ENCODE results near the gene YAP1.

YAP1 gene

DNA sequence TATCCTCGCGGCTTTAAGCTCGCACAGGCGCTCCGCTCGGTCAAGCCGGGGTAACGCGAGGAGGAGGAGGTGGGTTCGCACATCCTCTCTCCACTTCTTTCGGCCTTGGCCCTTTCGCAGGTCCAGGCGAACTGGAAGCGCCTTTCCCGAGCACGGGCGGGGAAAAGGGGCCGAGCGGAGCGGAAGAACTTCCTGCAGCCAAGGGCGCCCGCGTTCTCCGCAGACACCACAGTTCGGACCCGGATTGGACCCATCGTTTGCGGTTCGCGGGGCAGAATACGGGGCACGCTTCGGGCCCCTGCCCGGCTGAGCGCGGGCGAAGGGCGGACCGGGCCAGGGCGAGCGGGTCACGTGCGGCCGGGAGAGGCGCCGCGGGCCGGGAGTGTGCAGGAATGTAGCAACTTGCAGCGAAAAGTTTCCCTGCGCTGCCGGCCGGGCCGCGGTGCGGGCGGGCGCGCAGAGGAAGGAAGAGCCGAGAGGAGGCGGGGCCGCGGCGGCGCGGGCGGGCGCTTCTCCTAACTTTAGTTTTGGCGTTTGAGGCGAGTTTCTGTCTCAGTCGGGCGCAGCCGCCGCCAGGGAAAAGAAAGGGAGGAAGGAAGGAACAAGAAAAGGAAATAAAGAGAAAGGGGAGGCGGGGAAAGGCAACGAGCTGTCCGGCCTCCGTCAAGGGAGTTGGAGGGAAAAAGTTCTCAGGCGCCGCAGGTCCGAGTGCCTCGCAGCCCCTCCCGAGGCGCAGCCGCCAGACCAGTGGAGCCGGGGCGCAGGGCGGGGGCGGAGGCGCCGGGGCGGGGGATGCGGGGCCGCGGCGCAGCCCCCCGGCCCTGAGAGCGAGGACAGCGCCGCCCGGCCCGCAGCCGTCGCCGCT lies at the start of gene YAP1:
YAP1 (plus strand) TSS at position 552 of the 865 bp plus-strand sequence. CDS start 402 bp downstream, outside the sequence.
- Histone ChIP-seq H3K27me3 (ENCODE audit: insufficient read depth, low read depth) (no peaks in the 10 kb centered on the region), H3K36me3 (ENCODE audit: insufficient read depth) (no peaks in the 10 kb centered on the region), H3K4me2 (peak within 1 kb of the TSS; percentile 67), H3K9ac (peak within 1 kb of the TSS; percentile 50; the same call in 1 of the 2 replicates), H3K4me3 (IDR thresholded peaks at IDR 0.05; ENCODE audit: insufficient read depth, low read depth, low read length) (no peak within 1 kb of the TSS), H2AFZ (ENCODE audit: low read depth) (peak within 1 kb of the TSS; percentile 92), H3K79me2 (ENCODE audit: insufficient read depth, low read depth) (no peaks in the 10 kb centered on the region), H4K20me1 (ENCODE audit: insufficient read depth) (no peaks in the 10 kb centered on the region), H3K27ac (no peak within 1 kb of the TSS), H3K4me1 (ENCODE audit: low read depth, poor library complexity, severe bottlenecking) (no peaks in the 10 kb centered on the region)
- TF ChIP-seq, protein P1, sequence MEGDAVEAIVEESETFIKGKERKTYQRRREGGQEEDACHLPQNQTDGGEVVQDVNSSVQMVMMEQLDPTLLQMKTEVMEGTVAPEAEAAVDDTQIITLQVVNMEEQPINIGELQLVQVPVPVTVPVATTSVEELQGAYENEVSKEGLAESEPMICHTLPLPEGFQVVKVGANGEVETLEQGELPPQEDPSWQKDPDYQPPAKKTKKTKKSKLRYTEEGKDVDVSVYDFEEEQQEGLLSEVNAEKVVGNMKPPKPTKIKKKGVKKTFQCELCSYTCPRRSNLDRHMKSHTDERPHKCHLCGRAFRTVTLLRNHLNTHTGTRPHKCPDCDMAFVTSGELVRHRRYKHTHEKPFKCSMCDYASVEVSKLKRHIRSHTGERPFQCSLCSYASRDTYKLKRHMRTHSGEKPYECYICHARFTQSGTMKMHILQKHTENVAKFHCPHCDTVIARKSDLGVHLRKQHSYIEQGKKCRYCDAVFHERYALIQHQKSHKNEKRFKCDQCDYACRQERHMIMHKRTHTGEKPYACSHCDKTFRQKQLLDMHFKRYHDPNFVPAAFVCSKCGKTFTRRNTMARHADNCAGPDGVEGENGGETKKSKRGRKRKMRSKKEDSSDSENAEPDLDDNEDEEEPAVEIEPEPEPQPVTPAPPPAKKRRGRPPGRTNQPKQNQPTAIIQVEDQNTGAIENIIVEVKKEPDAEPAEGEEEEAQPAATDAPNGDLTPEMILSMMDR (conservative IDR thresholded peaks at IDR 0.05; ENCODE audit: low read depth, low read length) = no peak

DNA sequence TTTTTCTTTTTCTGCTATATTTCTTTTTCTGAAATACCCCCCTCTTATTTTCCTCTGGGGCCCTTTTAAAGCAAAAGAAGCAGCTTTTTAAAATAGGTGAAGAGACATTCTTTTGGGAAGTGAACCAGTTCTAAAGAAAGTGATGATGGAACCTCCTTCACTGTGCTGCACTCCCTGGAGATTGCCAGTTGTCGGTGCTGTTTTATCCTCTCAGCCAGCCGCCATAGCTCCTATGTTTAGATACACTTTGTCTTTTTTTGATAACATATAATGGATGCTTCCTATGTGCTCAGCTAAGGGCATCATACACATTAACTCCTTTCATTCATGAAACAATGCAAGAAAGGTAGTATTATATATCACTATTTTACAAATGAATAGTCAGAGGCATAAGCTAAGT lies 49.0 kb upstream of the YAP1 start:
- Histone ChIP-seq H3K4me1 (ENCODE audit: low read depth, poor library complexity, severe bottlenecking) (no peaks in the 10 kb centered on the region), H3K4me2 (no peak overlapping the region), H3K79me2 (ENCODE audit: insufficient read depth, low read depth) (no peaks in the 10 kb centered on the region), H4K20me1 (ENCODE audit: insufficient read depth) (no peaks in the 10 kb centered on the region), H3K27ac (no peak overlapping the region), H3K4me3 (IDR thresholded peaks at IDR 0.05; ENCODE audit: insufficient read depth, low read depth, low read length) (no peak overlapping the region), H2AFZ (ENCODE audit: low read depth) (no peak overlapping the region), H3K36me3 (ENCODE audit: insufficient read depth) (no peaks in the 10 kb centered on the region), H3K9ac (no peak overlapping the region), H3K27me3 (ENCODE audit: insufficient read depth, low read depth) (no peaks in the 10 kb centered on the region)
- TF ChIP-seq, protein P1 (conservative IDR thresholded peaks at IDR 0.05; ENCODE audit: low read depth, low read length) = no peak

DNA sequence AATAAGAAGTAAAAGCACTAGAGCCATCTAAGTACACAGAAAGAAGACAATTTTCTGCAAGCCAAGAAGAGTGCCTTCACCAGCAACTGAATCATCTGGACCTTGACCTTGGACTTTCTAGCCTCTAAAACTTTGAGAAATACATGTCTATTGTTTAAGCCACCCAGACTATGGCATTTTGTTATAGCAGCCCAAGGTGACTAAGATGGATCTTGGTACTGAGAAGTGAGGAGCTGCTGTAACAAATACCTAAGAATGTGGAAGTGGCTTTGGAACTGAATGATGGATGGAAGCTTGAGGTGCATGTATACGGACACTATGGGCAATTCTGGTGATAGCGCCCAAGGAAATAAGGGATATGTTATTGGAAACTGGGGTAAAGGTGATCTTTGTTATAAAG lies 48.1 kb upstream of the YAP1 start:
- Histone ChIP-seq H3K4me1 (ENCODE audit: low read depth, poor library complexity, severe bottlenecking) (no peaks in the 10 kb centered on the region), H3K36me3 (ENCODE audit: insufficient read depth) (no peaks in the 10 kb centered on the region), H3K9ac (no peak overlapping the region), H2AFZ (ENCODE audit: low read depth) (no peak overlapping the region), H3K79me2 (ENCODE audit: insufficient read depth, low read depth) (no peaks in the 10 kb centered on the region), H3K27ac (no peak overlapping the region), H3K27me3 (ENCODE audit: insufficient read depth, low read depth) (no peaks in the 10 kb centered on the region), H3K4me2 (no peak overlapping the region), H3K4me3 (IDR thresholded peaks at IDR 0.05; ENCODE audit: insufficient read depth, low read depth, low read length) (no peak overlapping the region), H4K20me1 (ENCODE audit: insufficient read depth) (no peaks in the 10 kb centered on the region)
- TF ChIP-seq, protein P1 (conservative IDR thresholded peaks at IDR 0.05; ENCODE audit: low read depth, low read length) = no peak

DNA sequence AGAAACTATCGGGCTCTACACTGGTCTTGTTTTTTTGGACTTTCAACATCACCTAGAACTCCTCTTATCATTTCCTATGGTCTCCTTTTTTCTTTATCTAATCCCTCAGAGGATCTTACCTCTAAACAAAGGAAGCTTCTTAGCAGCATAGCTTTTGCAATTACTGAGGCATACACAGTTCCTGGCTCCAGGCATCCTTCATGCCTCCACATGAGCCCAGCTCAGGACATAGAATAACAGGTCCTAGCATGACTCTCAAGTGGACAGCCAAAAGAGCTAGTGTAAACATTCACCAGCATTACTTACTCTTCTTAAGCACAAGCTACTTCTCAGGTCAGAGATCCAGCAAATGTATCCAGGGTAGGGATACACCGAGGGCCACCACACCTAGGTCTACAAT lies 45.9 kb upstream of the YAP1 start:
- Histone ChIP-seq H3K79me2 (ENCODE audit: insufficient read depth, low read depth) (no peaks in the 10 kb centered on the region), H4K20me1 (ENCODE audit: insufficient read depth) (no peaks in the 10 kb centered on the region), H2AFZ (ENCODE audit: low read depth) (no peak overlapping the region), H3K36me3 (ENCODE audit: insufficient read depth) (no peaks in the 10 kb centered on the region), H3K4me3 (IDR thresholded peaks at IDR 0.05; ENCODE audit: insufficient read depth, low read depth, low read length) (no peak overlapping the region), H3K4me1 (ENCODE audit: low read depth, poor library complexity, severe bottlenecking) (no peaks in the 10 kb centered on the region), H3K9ac (no peak overlapping the region), H3K4me2 (no peak overlapping the region), H3K27ac (no peak overlapping the region), H3K27me3 (ENCODE audit: insufficient read depth, low read depth) (no peaks in the 10 kb centered on the region)
- TF ChIP-seq, protein P1 (conservative IDR thresholded peaks at IDR 0.05; ENCODE audit: low read depth, low read length) = no peak

All from KMS-11 (cell line).